Lower lobe of right lung (tissue), 2 donors: Measurements from ENCODE around the gene CTNNA2. TPM values are rescaled to one million over a fixed set of nuclear protein-coding genes. Genes with fewer than 3 reads are reported as not detected.

ENCODE experiments used
- ATAC-seq, 2 donors: fragments of 200-7000 bp; cut with Tn5 transposase; one replicate each; pipeline ENCODE4 v1.9.1; 2020 to 2022; ENCODE audit warnings: mild to moderate bottlenecking in 2 of 2, moderate library complexity in 2 of 2
- DNase-seq: peaks from one replicate; pipeline ENCODE4 v3.0.0-alpha.2; 2020
- H3K27ac ChIP-seq: fragments of 200-600 bp; one replicate; pipeline ENCODE4 v1.8.0; 2022
- H3K27me3 ChIP-seq: fragments of 200-600 bp; one replicate; pipeline ENCODE4 v1.8.0; 2022; ENCODE audit warnings: low read depth
- H3K36me3 ChIP-seq: fragments of 200-600 bp; one replicate; pipeline ENCODE4 v1.8.0; 2022; ENCODE audit warnings: mild to moderate bottlenecking
- H3K4me1 ChIP-seq: fragments of 200-600 bp; one replicate; pipeline ENCODE4 v1.8.0; 2022
- H3K4me3 ChIP-seq: fragments of 200-600 bp; one replicate; pipeline ENCODE4 v1.8.0; 2022; ENCODE audit warnings: mild to moderate bottlenecking
- H3K9me3 ChIP-seq: fragments of 200-600 bp; one replicate; pipeline ENCODE4 v1.8.0; 2022
- CTCF ChIP-seq: fragments of 200-600 bp; IDR thresholded peaks from one replicate; pipeline ENCODE4 v1.8.0; 2022; ENCODE audit warnings: antibody characterized with exemption, mild to moderate bottlenecking
- intact Hi-C: fragments of 100-400 bp; cut with DNase I; formaldehyde crosslinking; loops from one replicate; pipeline ENCODE4 v1.11.0; 2022
- total RNA-seq: library from RNA; stranded (reverse); fragmentation: NEBNext Ultra II Directional; extraction: Animal tissue kit (Norgen Biotek cat#: 25700); gene quantifications from one replicate; pipeline ENCODE4 v1.2.1, GENCODE V29; 2021
- donor health status: DM: no; HTN: yes; CAD: no; lungs with severe emphysema.

CTNNA2 gene
- total RNA-seq, 1 donor from 2014 or later, result not detected

DNA sequence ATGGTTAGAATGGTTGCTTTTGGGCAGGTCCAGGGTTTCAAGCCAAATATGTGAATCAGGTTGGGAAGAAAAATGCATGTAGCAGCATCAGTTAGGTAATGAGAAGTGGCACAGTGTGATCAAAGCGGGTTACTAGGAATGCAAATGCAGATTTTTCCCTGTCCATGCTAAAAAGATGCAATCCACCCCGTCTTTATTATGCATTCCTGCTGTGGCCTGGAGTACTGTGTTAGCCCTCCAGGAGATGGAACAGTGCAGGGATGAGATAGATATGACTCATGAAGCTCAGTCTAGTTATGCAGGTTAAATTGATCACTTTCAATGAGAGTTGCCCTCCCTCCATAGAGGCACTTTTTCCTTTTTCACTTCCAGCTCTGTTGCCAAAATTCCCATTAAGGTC lies 283.8 kb downstream of the CTNNA2 start:
- intact Hi-C loops, result no loop called here
- Histone ChIP-seq H3K4me1 (no peaks in the 10 kb centered on the region), H3K4me3 (no peak overlapping the region), H3K27me3 (no peaks in the 10 kb centered on the region), H3K36me3 (no peaks in the 10 kb centered on the region), H3K27ac (no peak overlapping the region), H3K9me3 (no peaks in the 10 kb centered on the region)
- TF ChIP-seq CTCF, result no peak
- no peak for DNase-seq
- ATAC-seq, result no peak

- H3K9me3 ChIP-seq, result no peaks in the 10 kb centered on the region
Measured at GRCh38 chr2:79798776-79799175, 285.9 kb downstream of the CTNNA2 start.

GRCh38 chr2:79799729-79800128 lies 286.9 kb downstream of the CTNNA2 start:
- no peaks in the 10 kb centered on the region for H3K9me3 ChIP-seq
- no peak for TF ChIP-seq CTCF
- DNase-seq (no peak), ATAC-seq (no peak)
- no peaks in the 10 kb centered on the region for H3K27me3 ChIP-seq
- no peaks in the 10 kb centered on the region for H3K36me3 ChIP-seq
- no peak overlapping the region for H3K4me3 ChIP-seq
- intact Hi-C loops, result no loop called here
- no peak overlapping the region for H3K27ac ChIP-seq
- H3K4me1 ChIP-seq, result no peaks in the 10 kb centered on the region

More at GRCh38 chr2:79798776-79799175, 285.9 kb downstream of the CTNNA2 start:
- ATAC-seq (no peak), DNase-seq (no peak)
- intact Hi-C loops, result no loop called here
- no peaks in the 10 kb centered on the region for H3K36me3 ChIP-seq
- no peak for TF ChIP-seq CTCF
- H3K27ac ChIP-seq, result no peak overlapping the region
- no peak overlapping the region for H3K4me3 ChIP-seq
- H3K27me3 ChIP-seq, result no peaks in the 10 kb centered on the region
- no peaks in the 10 kb centered on the region for H3K4me1 ChIP-seq

GRCh38 chr2:79801082-79801481 lies 288.2 kb downstream of the CTNNA2 start:
- Histone ChIP-seq H3K36me3 (no peaks in the 10 kb centered on the region), H3K9me3 (no peaks in the 10 kb centered on the region), H3K4me3 (no peak overlapping the region), H3K27me3 (no peaks in the 10 kb centered on the region), H3K4me1 (no peaks in the 10 kb centered on the region), H3K27ac (no peak overlapping the region)
- intact Hi-C loops, result no loop called here
- TF ChIP-seq CTCF, result no peak
- DNase-seq (no peak), ATAC-seq (no peak)

- intact Hi-C loops, result no loop called here
- H3K4me3 ChIP-seq, result no peak overlapping the region
- DNase-seq, result no peak
Measured at GRCh38 chr2:79817288-79817687, 304.4 kb downstream of the CTNNA2 start.

More at GRCh38 chr2:79817288-79817687, 304.4 kb downstream of the CTNNA2 start:
- no peak for ATAC-seq
- no peak for TF ChIP-seq CTCF
- no peaks in the 10 kb centered on the region for H3K9me3 ChIP-seq
- no peak overlapping the region for H3K27ac ChIP-seq
- H3K27me3 ChIP-seq, result no peaks in the 10 kb centered on the region
- no peaks in the 10 kb centered on the region for H3K36me3 ChIP-seq
- no peaks in the 10 kb centered on the region for H3K4me1 ChIP-seq
